Activated CD4-positive, alpha-beta T cell treated with anti-CD3 and anti-CD28 coated beads for 48 hours (primary cell): Measurements from ENCODE around the gene CDSN.

Experiments used
- DNase-seq: peaks from one replicate; pipeline ENCODE4 v3.0.0-alpha.2; 2020

The CDSN gene

GRCh38 chr6:31144296-31144969, 24.2 kb upstream of the CDSN start:
- DNase-seq, result no peak

GRCh38 chr6:31143148-31143547, 22.9 kb upstream of the CDSN start:
- DNase-seq, result no peak

GRCh38 chr6:31142361-31142761, 22.1 kb upstream of the CDSN start:
- no peak for DNase-seq

GRCh38 chr6:31140643-31141042, 20.4 kb upstream of the CDSN start:
- no peak for DNase-seq

GRCh38 chr6:31139599-31139998, 19.4 kb upstream of the CDSN start:
- DNase-seq, result no peak

- no peak for DNase-seq
Observed at GRCh38 chr6:31138982-31139381, 18.7 kb upstream of the CDSN start, which contains the start of gene PSORS1C2. Gene PSORS1C2 (minus strand): TSS chr6:31139066. CDS start chr6:31139026, 40 bp downstream.

- no peak for DNase-seq
Observed at GRCh38 chr6:31135710-31136109, 15.5 kb upstream of the CDSN start.

GRCh38 chr6:31132806-31133205, 12.6 kb upstream of the CDSN start:
- DNase-seq, result no peak

GRCh38 chr6:31131595-31131994, 11.3 kb upstream of the CDSN start:
- DNase-seq, result no peak

- DNase-seq, result no peak
Observed at GRCh38 chr6:31130751-31131150, 10.5 kb upstream of the CDSN start.

- no peak for DNase-seq
Observed at GRCh38 chr6:31129130-31129529, 8.9 kb upstream of the CDSN start.

- peak; percentile 81 for DNase-seq
Observed at GRCh38 chr6:31128093-31128676, 7.9 kb upstream of the CDSN start.

- DNase-seq, result no peak
Observed at GRCh38 chr6:31126396-31127175, 6.3 kb upstream of the CDSN start.

GRCh38 chr6:31125586-31126363, 5.5 kb upstream of the CDSN start:
- no peak for DNase-seq

GRCh38 chr6:31125162-31125561, 4.9 kb upstream of the CDSN start:
- no peak for DNase-seq

GRCh38 chr6:31122791-31123706, 2.8 kb upstream of the CDSN start:
- no peak for DNase-seq

GRCh38 chr6:31121131-31121790, 1.0 kb upstream of the CDSN start:
- no peak for DNase-seq

GRCh38 chr6:31118178-31118577, 2.1 kb downstream of the CDSN start:
- no peak for DNase-seq

GRCh38 chr6:31116661-31117385, 3.4 kb downstream of the CDSN start:
- no peak for DNase-seq

- DNase-seq, result no peak
Observed at GRCh38 chr6:31115941-31116560, 4.2 kb downstream of the CDSN start.
